HepG2 (cell line): ENCODE results near the gene PSMA7. TPM values are rescaled to one million over a fixed set of nuclear protein-coding genes. Genes with fewer than 3 reads are reported as not detected.
A peak's percentile ranks its signal among the peaks of the same experiment; 100 is the strongest.

Source experiments
- ATF3 ChIP-seq: sonication (generic); formaldehyde crosslinking; IDR thresholded peaks from 2 replicates; pipeline ENCODE4 v1.4.0; 2020; ENCODE audit warnings: missing genetic modification reagents
- CHD2 ChIP-seq: IDR thresholded peaks from 2 replicates; pipeline ENCODE4 v1.6.1; 2011; ENCODE audit warnings: low read depth, low read length, improper control_type of control experiment
- HMGXB3 ChIP-seq: sonication (generic); formaldehyde crosslinking; IDR thresholded peaks from 2 replicates; pipeline ENCODE4 v1.4.0; 2020; ENCODE audit warnings: missing genetic modification reagents, borderline replicate concordance
- MNT ChIP-seq: fragments of 450-650 bp; IDR thresholded peaks from 2 replicates; pipeline ENCODE4 v1.6.1; 2016
- NFKB2 ChIP-seq: sonication (generic); formaldehyde crosslinking; IDR thresholded peaks from 2 replicates; pipeline ENCODE4 v1.4.0; 2020; ENCODE audit warnings: missing genetic modification reagents, borderline replicate concordance
- NR2F6 ChIP-seq, 2 experiments: IDR thresholded peaks; 2 replicates each; pipeline ENCODE4 v1.6.1; 2016; ENCODE audit warnings: antibody characterized with exemption in 1 of 2, mild to moderate bottlenecking in 1 of 2
- PHB2 ChIP-seq: fragments of 450-650 bp; IDR thresholded peaks from 2 replicates; pipeline ENCODE4 v1.6.1; 2018; ENCODE audit not compliant: partially characterized antibody
- RAD21 ChIP-seq: fragments of 450-650 bp; formaldehyde crosslinking; IDR thresholded peaks from 2 replicates; pipeline ENCODE4 v1.5.0; 2020; ENCODE audit warnings: mild to moderate bottlenecking
- THAP8 ChIP-seq: sonication (generic); formaldehyde crosslinking; IDR thresholded peaks from 2 replicates; pipeline ENCODE4 v1.5.1; 2020; ENCODE audit warnings: missing genetic modification reagents, mild to moderate bottlenecking, borderline replicate concordance
- THYN1 ChIP-seq: sonication (generic); formaldehyde crosslinking; IDR thresholded peaks from 2 replicates; pipeline ENCODE4 v1.8.1; 2023; ENCODE audit warnings: low read depth, mild to moderate bottlenecking, moderate library complexity, missing genetic modification reagents, borderline replicate concordance
- TSC22D2 ChIP-seq: sonication (generic); formaldehyde crosslinking; IDR thresholded peaks from 2 replicates; pipeline ENCODE4 v1.5.1; 2020; ENCODE audit warnings: missing genetic modification reagents, mild to moderate bottlenecking, borderline replicate concordance
- ZFY ChIP-seq: sonication (generic); formaldehyde crosslinking; IDR thresholded peaks from 2 replicates; pipeline ENCODE4 v1.4.0; 2020; ENCODE audit warnings: missing genetic modification reagents
- ZNF207 ChIP-seq: fragments of 450-650 bp; IDR thresholded peaks from 2 replicates; pipeline ENCODE4 v1.6.1; 2016; ENCODE audit warnings: antibody characterized with exemption, borderline replicate concordance
- ZNF281 ChIP-seq: sonication (generic); formaldehyde crosslinking; IDR thresholded peaks from 2 replicates; pipeline ENCODE4 v1.4.0; 2020; ENCODE audit warnings: missing genetic modification reagents, borderline replicate concordance
- ZNF530 ChIP-seq: sonication (generic); formaldehyde crosslinking; IDR thresholded peaks from 2 replicates; pipeline ENCODE4 v1.5.0; 2020; ENCODE audit warnings: low read depth, mild to moderate bottlenecking, missing genetic modification reagents
- ZNF552 ChIP-seq: sonication (generic); formaldehyde crosslinking; IDR thresholded peaks from 2 replicates; pipeline ENCODE4 v1.9.0; 2022; ENCODE audit warnings: missing genetic modification reagents, mild to moderate bottlenecking, borderline replicate concordance
- ZNF790 ChIP-seq: sonication (generic); formaldehyde crosslinking; IDR thresholded peaks from 2 replicates; pipeline ENCODE4 v1.8.0; 2022; ENCODE audit warnings: missing genetic modification reagents, mild to moderate bottlenecking, borderline replicate concordance
- ZNF850 ChIP-seq: sonication (generic); formaldehyde crosslinking; conservative IDR thresholded peaks from 2 replicates; pipeline ENCODE4 v1.9.0; 2021; ENCODE audit warnings: mild to moderate bottlenecking, missing genetic modification reagents
- polyA plus RNA-seq, 8 experiments: library from polyadenylated mRNA; depleted of rRNA in 3 of 8; stranded (reverse) in 7 of 8; unstranded in 1 of 8; fragments of >200 nt; fragmentation: Illumina TruSeq in 4 of 8; extraction: Trizol in 4 of 8; gene quantifications; 2 replicates each; pipeline versions ENCODE4 v1.2.1 to v1.2.3, GENCODE V29; 2011 to 2016; ENCODE audit warnings: low read depth in 4 of 8, missing spikeins in 1 of 8, mixed read lengths in 1 of 8; ENCODE audit not compliant: insufficient read depth in 1 of 8
- total RNA-seq, 5 experiments: library from RNA; depleted of rRNA; stranded (reverse); fragments of >200 nt; fragmentation: Illumina TruSeq; extraction: Trizol; gene quantifications; 2 replicates each; pipeline ENCODE4 v1.2.3, GENCODE V29; 2016; ENCODE audit warnings: low read depth in 1 of 5

Gene PSMA7
- total and polyA plus RNA-seq, 2 of the 13 experiments (the other 11 are each of a cell fraction or from before 2014, with no cell fraction given): 531 to 631 TPM

GRCh38 chr20:62143081-62143956 is at the start of gene PSMA7, which contains the start of gene SS18L1 (continued):
- TF ChIP-seq MNT (no peak), ZNF530 (CRISPR knock-in tag) (no peak), ZFY (CRISPR knock-in tag) (peak; percentile 96), ZNF207 (no peak), NR2F6 (IDR thresholded peaks at IDR 0.05) (no peak), NR2F6 (CRISPR knock-in tag; IDR thresholded peaks at IDR 0.05) (peak; percentile 57; the same call in 1 of the 2 replicates), ZNF850 (CRISPR knock-in tag) (no peak), TSC22D2 (CRISPR knock-in tag) (peak; percentile 74), PHB2 (no peak), ZNF552 (0 out of 2 replicates have a peak, but pooled peaks have one; percentile 27), RAD21 (CRISPR knock-in tag) (peak; percentile 72), ZNF790 (CRISPR knock-in tag) (peak; percentile 80; the same call in 1 of the 2 replicates), ATF3 (peak; percentile 55; the same call in 1 of the 2 replicates), ZNF281 (CRISPR knock-in tag) (peak; percentile 42; the same call in 1 of the 2 replicates), NFKB2 (CRISPR knock-in tag) (peak; percentile 74; the same call in 1 of the 2 replicates), THAP8 (CRISPR knock-in tag) (peak; percentile 26; the same call in 1 of the 2 replicates), CHD2 (peak; percentile 12; the same call in 1 of the 2 replicates), HMGXB3 (CRISPR knock-in tag) (no peak), THYN1 (CRISPR knock-in tag) (no peak)
